HG03039 (cell line): ENCODE measurements around the gene BCL2L1.

Source experiments
- ATAC-seq: cut with Tn5 transposase; IDR thresholded peaks from one replicate; pipeline ENCODE4 v1.9.1; 2021; ENCODE audit warnings: mild to moderate bottlenecking, moderate library complexity; ENCODE audit not compliant: unreplicated experiment

Gene BCL2L1

GRCh38 chr20:31731321-31731717, 8.7 kb upstream of the BCL2L1 start:
- no peak for ATAC-seq

- peak; percentile 88 for ATAC-seq
Observed at GRCh38 chr20:31723319-31724078, 831 bp upstream of the BCL2L1 start.

- ATAC-seq: peak; percentile 21
Observed at GRCh38 chr20:31723069-31723318, 326 bp upstream of the BCL2L1 start.

GRCh38 chr20:31721408-31722256, 1.0 kb downstream of the BCL2L1 start:
- no peak for ATAC-seq

- no peak for ATAC-seq
Observed at GRCh38 chr20:31720486-31721407, 1.9 kb downstream of the BCL2L1 start.

GRCh38 chr20:31719644-31720485, 2.8 kb downstream of the BCL2L1 start:
- ATAC-seq: no peak

GRCh38 chr20:31718952-31719643, 3.6 kb downstream of the BCL2L1 start:
- ATAC-seq: no peak

- ATAC-seq: peak; percentile 40
Observed at GRCh38 chr20:31717478-31718201, 5.0 kb downstream of the BCL2L1 start.

- peak; percentile 15 for ATAC-seq
Observed at GRCh38 chr20:31716818-31717477, 5.7 kb downstream of the BCL2L1 start.

- no peak for ATAC-seq
Observed at GRCh38 chr20:31716351-31716750, 6.3 kb downstream of the BCL2L1 start.

- no peak for ATAC-seq
Observed at GRCh38 chr20:31715766-31716165, 6.9 kb downstream of the BCL2L1 start.

GRCh38 chr20:31713312-31714273, 9.1 kb downstream of the BCL2L1 start:
- ATAC-seq: no peak

GRCh38 chr20:31712564-31713311, 9.9 kb downstream of the BCL2L1 start:
- ATAC-seq: no peak

GRCh38 chr20:31712112-31712553, 10.5 kb downstream of the BCL2L1 start:
- no peak for ATAC-seq

- no peak for ATAC-seq
Observed at GRCh38 chr20:31711179-31712111, 11.2 kb downstream of the BCL2L1 start.
